ENCODE measurements around the gene LYSMD3.

GRCh38 chr5:90503596-90503995 lies 25.8 kb downstream of the LYSMD3 start:
- TF ChIP-seq, protein P1, sequence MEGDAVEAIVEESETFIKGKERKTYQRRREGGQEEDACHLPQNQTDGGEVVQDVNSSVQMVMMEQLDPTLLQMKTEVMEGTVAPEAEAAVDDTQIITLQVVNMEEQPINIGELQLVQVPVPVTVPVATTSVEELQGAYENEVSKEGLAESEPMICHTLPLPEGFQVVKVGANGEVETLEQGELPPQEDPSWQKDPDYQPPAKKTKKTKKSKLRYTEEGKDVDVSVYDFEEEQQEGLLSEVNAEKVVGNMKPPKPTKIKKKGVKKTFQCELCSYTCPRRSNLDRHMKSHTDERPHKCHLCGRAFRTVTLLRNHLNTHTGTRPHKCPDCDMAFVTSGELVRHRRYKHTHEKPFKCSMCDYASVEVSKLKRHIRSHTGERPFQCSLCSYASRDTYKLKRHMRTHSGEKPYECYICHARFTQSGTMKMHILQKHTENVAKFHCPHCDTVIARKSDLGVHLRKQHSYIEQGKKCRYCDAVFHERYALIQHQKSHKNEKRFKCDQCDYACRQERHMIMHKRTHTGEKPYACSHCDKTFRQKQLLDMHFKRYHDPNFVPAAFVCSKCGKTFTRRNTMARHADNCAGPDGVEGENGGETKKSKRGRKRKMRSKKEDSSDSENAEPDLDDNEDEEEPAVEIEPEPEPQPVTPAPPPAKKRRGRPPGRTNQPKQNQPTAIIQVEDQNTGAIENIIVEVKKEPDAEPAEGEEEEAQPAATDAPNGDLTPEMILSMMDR (IDR thresholded peaks at IDR 0.05): no peak
- TF ChIP-seq EP300 (IDR thresholded peaks at IDR 0.05): no peak
- TF ChIP-seq POLR2A (IDR thresholded peaks at IDR 0.05): no peak

Measured in stomach (tissue), 4 donors.